NCI-H69 (cell line): ENCODE results near the gene APOBEC2.

Source experiments
- DNase-seq: peaks from one replicate; lab custom pipeline; 2025; lab: John Stamatoyannopoulos, UW

The APOBEC2 gene

DNA sequence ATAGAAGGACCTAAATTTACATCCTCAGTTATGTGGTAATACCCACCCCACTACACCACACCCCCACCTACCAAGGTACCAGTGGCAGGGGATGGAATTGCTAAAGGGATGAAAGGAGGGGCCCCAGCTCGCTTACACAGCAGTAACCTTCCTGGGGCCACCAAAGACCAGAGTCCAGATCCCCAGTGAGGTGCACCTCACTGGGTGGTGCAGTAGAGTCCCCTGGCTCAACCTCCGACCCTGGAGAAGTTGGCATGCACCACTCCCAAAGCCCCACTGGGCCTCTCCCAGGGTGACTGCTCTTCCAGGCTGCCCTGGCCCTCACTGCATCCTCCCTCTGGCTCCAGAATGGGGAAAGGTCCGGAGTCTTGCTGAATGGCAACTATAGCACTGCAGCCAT lies 14.8 kb upstream of the APOBEC2 start:
- DNase-seq = no peak

DNA sequence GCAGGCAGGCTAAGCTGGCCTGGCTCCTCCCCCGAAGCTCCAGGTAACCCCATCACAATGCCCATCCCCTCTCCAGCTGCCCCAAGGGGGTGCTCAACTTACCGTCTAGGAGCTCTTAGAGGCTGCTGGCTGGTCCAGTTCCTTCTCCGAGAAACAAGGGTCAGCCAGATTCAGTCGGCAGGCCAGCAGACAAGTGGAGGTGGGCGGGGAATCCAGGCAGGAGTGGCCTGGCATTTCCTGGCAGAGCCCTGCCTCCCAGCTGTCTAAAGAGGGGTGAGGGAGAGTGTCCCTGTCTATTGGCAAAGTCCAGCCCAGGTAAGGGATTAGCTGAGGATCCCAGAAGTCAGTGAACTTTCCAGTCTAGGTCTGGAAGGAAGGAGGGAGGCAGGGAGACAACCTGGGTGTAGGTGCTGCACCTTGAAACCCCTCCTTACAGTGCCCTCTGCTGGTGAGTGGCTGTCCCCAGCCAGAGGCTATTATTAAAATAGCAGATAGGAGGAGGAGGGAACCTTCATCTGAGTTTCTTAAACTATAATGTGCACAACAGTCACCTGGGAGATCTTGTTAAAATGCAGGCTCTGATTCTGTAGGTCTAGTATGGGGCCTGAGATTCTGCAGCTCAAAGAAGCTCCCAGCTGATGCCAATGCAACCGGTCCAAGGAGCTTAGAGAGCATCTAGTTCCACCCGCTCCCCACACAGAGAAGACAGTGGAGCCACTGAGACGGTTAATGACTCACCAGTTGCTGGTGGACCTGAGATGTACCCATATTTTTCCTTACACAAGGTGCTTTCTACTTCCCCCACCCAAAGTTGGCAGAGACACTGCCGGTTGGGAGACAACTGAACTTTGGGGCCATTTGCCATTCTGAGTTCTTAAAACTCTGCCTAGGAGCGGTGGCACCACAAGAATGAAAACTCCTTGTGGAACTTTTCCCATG lies 13.7 kb upstream of the APOBEC2 start, which contains the start of gene UNC5CL:
Gene UNC5CL, minus strand, starts transcription at position 162 of the 939 bp plus-strand sequence. CDS start 4,147 bp downstream, outside the sequence.
- peak; percentile 75 for DNase-seq

DNA sequence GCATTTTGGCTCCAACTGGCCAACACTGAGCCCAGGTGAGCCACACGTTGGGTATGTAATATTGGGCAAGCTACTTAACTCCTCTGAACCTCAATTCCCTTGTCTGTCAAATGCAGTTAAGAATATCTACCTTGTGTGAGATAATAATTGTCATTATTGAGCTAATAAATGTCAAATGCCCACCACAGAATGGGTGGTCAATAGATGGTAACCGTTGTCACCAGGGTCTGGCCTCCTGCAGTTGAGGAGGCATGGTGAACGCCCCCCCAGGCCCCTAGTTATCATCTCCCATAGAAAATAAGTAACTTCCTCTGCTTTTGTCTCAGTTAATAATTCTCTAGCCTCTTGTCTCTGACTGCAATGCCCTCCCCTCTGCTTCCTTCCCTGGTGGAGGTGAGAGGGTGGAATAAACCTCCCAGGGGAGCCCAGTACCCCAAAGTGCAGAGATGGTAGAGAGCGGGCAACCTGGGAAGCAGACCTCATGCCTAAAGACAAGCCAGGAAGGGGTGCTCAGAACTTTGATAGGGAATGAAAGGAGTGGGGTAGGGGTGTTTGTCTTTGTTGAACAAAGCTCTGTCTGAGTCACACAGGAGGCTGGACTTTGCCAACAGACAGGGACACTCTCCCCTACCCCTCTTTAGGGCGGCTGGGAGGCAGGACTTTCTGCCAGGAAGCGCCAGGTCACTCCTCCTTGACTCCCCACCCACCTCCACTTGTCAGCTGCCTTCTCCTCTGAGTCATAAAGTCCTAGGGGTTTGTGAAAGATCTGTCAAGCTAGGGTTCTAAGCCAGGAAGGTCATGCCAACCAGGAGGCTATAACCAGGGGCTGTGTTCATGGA lies 12.7 kb upstream of the APOBEC2 start:
- DNase-seq = peak; percentile 35

DNA sequence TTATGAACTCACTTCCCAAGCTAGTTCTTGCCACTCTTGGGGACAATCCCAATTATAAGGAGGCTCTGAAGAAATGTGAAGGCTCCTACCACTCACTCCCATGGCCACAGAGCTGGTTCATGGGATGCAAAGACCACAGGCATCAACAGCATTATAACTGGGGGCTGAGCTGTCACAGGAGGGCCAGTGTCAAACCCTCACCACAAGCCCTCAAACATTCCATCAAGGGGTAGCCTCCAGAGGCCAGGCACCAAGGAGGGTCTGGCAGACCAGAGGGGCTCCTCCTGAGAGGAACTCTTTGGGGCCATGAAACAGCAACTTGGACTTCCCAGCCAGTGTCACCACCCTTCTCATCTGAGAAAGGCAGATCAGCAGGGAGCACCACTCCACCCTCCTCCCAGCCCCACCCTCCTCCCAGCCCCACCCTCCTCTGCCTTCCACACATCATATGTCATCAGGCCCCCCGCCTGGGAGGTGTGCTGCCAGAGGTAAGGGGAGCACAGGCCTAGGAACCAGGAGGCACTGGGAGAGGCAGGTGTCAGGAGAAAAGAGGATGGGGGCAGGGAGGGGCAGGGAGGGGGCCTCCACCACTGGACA lies 12.0 kb upstream of the APOBEC2 start:
- peak; percentile 36 for DNase-seq

DNA sequence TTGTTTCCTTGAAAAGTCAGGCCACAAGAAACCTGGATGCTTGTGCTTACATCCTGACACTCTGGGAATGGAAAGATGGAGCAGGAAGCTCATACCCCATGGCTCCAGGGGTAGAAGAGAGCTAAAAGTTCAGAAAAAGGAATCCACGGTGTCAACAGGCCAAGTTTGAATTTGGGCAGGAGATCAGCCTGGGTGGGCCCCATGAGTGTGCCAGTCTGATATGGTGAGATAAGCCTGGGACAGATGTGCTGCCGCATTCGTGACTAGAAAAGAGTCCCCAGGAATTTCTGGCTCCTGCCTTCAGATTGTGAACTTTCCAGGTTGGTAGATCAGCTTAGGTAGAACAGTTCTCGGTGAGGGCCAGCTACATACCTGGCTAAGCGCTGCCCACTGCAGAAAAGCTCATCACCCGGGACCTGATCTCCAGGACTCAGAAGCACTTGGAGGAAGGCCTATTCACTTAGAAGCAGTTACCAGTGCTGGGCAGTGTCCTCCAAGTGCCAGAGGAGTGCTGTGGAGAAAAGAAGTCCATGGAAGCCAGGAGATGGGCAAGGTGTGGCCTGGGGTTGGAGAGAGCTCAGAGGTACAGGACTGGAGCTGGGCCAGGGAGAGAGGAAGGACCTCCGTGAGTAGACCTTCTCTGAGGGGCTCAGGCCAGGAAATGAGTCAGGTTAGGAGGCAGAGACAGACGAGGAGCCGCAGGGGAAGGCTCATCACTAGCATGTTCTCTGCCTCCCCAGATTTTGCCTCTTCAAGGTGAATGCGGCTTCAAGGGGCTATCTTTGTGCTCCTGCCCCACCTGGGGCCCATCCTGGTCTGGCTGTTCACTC lies 10.6 kb upstream of the APOBEC2 start, which contains the start of gene TSPO2:
Gene TSPO2, plus strand, starts transcription at position 242 of the 830 bp plus-strand sequence. Its CDS starts 519 bp downstream, at position 761.
- DNase-seq = no peak

DNA sequence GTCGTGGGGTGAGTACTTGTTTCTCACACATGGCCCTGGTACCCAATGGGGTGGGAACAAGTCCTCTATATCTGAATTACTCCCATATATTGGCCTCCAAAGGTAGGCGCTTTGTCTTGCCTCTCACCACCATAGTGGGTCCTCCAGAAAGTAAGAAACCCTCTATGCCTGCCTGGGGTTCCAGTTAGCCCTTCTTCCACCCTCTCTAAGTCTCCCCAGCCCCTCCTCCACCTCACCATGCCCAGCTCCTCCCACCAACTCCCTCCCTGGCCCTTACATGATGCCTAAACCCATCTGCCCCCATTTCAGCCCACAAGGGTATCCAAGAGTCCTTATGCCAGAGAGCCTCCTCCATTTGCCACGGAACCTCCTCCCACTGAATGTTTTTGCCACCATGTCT lies 9.9 kb upstream of the APOBEC2 start:
- no peak for DNase-seq

DNA sequence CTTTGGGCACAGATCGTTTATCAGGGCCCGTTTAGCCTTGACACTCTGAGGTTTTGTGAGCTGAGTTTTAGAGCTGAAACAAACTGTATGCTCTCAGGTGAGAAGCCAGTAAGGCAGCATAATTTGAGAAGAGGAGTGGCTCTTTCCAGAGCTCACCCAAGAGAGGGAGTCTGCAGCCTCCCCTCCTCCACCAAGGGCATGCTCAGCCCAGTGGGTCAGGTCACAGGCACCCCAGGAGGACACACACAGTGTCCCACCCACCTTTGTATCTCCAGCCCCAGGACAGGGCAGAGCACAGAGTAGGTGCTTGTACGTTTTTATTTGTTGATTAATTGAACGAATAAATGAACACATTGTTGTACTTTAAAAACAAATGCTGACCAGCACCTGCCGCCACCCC lies 7.3 kb upstream of the APOBEC2 start:
- no peak for DNase-seq

DNA sequence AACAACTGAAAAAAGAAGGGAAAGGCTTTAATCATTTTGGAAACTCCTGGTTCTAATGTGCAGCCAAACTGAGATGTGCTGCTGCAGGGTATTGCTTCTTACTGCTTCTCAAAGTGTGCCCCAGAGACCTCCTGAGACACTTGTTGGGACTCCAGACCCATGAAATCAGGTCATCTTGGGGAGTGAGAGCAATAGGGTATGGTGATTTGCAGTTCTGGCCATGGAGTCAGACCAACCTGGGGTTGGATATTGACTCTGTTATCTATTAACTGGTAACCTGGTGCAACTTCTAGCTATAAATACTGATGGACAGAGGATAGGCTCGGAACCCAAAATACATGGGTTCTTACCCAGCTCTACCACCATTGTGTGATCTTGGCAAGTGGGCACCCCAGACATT lies 6.9 kb upstream of the APOBEC2 start:
- DNase-seq = no peak

DNA sequence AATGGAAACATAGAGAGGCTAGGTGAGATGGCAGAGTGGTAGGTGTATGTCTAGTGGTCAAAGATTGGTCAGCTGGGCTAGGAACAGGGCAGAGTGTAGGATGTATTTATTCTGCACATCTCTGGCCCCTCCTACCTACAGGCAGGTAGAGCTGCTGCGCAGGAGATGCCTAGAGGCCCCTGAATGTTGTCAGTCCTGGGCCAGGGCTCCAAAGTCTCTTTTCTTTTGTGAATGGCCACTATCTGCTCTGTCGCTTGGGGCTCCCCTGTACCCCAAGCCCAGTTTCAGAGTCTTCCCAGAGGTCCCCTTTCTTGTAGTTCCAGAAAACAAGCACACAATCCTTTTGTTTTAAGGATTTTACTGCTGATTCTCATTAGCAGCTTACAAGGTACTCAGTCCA lies 5.7 kb upstream of the APOBEC2 start:
- no peak for DNase-seq

DNA sequence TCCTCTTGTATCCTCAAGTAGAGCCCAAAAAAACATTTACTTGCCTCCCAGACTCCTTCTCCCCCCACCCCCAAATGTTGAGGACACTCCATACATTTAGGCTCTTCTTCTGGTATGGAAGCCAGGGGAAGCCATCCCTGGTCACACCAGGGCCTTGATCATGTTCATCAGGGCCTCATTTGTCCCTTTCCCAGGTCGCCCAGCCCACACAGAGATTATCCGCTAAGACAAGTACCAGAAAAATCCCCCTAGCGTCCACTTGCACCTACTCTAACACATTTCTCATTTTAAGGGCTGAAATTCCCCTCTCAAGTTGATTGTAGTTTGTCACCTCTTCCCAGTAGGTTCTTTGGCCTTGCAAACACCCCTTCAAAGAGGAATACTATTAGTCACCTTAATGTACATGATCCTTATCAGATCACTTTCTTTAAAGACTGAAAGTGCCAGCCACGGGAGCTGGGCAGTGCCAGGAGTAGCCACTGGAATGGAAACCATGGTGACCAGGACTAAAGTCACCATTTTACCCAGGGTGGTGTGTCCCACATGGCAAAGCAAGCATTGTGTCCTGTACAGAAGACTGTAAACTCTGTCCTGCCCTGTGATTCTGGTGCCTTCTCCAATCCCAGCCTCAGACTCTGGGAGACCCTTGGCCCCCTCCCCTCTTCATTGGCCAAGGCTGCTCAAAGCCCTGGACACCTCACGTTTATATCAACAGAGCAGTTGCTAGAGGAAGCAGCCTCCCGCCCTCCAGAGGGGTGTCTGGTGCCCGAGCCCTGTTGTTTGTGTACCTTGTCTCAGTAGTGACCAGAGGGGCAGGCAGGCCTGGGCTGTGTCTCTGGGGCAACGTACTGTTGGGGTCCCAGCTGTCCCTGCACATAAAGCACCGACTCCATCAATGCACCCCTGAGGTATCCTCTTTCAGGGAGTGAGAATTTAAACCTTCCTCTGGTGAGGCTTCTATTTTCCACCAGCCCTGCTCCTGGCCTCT lies 5.0 kb upstream of the APOBEC2 start:
- no peak for DNase-seq

DNA sequence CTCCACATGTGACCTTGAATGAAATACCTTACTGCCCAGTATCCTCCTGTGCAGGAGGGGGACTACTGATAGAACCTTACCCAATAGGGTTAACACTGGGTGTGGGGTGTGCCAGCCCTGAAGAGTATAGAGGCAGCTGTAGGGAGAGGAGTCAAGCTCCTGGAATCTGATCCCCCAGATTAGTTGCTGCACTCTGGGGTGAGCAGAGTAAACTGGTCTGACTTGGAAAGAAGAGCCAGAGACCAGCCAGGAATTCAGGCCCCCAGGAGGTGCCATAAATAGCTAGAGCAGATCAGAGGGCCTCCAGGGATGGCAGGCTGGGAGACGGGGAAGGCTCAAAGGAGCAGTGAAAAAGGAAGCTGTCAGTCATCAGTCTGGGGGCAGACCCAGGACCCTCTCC lies 3.5 kb upstream of the APOBEC2 start:
- no peak for DNase-seq

DNA sequence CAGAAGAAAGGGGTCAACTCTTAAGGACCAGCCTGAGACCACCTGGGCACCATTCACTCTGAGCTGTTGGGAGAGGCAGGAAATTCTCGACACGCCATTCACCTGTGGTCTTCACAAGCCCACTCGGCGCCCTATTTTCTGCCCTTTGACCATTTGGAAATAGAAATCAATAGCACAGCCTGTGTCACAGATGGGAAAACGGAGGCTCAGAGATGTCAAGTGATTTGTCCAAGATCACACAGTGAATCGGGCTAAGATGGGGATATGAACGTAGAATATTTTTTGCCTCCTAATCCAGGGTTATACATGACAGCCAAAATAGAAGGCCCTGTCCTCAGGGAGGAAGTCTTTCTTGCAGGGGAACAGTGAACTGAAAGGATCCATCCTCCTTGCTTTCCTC lies 3.0 kb upstream of the APOBEC2 start:
- no peak for DNase-seq

DNA sequence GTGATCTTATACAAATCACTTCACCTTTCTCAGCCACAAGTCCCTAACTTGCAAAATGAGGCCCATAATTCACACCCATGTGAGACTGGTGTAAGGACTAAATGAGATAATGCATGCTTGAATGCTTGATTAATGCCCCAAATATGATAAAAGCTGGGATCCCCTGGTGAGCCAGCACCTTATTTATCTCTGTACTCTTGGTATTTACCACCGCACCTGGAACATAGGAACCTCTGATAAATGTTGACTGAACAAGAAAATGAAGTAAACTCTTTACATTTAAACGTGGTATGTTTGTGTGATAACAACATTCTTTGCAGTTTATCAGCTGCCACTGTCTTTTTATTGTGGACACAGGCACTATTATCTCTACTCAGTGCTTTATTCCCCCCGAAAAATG lies 2.5 kb upstream of the APOBEC2 start:
- DNase-seq = no peak

DNA sequence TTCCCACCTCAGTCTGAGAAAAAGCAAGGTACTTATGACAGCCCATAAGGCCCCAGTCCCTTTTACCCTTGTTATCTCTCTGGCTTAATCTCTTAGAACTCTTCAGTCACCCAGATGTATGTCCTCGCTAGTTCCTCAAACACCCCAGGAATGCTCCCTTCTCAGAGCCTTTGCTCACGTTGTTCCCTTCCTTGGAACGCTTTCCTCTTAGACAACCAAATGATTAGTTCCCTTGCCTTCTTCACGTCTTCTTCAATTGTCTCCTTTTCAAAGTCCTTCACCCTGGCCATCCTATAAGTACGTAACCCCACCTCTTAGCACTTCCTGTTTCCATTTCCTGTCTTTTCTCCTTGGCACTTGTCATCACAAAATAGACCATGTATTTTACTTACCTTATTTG lies 1.1 kb upstream of the APOBEC2 start:
- DNase-seq = peak; percentile 66

DNA sequence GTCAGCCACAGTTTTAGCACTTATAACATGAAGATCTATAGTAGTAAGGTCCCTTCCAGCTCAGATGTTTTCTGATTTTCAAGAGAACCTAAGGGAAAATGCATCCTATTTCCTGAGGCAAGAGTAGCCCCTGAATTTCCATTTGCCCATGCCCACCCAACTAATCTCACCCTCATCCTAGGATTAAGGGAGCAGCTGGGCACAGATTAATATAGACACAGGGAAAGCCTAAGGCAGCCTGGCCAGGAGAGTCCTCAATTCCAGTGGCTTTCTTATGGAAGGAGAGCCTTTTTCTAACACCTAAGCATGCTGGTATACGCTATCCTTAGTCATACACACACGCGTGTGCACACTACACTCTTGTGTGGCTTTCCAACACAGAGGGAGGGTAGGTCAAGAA lies 1.5 kb downstream of the APOBEC2 start:
- DNase-seq = no peak

DNA sequence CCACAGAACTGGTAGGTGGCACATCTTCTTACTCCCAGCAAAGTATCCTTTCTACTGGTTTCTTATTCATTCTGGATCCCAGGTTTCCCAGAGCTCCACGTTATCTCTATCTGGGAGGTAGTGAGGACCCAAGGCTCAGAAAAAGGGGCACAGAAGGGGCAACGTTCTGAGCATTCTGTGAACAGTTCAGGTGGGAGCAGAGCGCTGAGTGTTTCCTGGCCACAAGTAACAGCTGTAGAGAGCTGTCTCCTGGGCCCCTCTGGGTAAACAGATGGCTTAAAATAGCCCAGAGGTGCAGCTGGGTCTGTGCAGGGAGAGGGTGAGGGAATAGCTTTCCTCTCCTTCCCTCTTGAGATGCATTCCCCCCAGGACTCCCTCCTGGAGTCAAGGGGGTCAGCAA lies 2.1 kb downstream of the APOBEC2 start:
- peak; percentile 74 for DNase-seq

DNA sequence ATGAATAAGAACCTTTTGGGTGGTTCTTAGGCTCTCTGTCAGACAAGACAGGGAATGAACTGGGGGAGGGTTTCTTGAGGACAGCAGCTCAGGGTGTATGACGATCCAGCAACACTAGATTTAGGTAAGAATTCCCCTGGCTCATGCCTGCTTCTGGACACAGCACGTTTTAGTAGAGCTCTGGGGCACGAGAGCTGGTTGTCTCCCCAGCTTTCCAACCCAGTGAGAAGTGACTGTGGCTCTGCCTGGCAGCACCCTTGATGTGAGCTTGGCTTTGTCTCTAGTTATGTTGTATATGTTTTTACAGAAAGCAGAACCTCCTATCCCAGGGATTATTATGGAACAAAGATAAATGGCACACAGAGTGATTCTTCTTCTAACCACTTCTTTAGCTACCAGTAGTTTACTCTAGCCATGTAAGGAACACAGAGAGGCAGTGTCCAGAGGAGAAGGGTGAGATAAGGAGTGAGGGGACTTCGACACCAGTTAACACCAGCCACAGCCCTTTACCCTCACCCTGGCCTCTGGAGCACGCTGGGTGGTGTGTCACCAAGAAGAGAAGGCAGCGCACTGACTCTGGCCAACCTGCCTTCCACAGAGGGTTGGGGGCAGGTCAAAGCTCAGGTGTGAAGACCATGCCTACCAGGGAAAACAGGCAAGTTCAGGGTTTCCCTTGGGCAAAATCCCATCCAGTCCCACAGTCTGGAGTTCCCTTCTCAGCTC lies 3.9 kb downstream of the APOBEC2 start:
- no peak for DNase-seq

DNA sequence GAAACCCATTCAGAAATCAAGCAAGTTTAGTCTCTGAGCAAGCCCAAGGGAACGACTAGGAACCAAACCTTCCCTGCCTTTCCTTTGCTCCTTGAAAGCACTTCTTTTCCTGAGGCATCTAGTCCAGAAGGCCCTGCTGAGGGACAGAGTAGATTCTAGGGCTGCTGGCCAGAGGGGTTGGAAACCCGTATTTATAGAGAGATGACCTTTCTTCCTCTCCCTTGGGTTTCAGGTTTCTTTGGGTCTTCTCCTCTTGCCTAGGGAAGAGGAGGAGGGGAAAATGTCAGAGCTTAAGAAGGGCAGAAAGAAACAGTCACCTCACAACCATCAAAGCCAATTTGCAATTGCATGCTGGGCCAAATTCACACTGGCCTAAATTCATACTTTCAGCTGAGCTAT lies 5.8 kb downstream of the APOBEC2 start:
- no peak for DNase-seq

DNA sequence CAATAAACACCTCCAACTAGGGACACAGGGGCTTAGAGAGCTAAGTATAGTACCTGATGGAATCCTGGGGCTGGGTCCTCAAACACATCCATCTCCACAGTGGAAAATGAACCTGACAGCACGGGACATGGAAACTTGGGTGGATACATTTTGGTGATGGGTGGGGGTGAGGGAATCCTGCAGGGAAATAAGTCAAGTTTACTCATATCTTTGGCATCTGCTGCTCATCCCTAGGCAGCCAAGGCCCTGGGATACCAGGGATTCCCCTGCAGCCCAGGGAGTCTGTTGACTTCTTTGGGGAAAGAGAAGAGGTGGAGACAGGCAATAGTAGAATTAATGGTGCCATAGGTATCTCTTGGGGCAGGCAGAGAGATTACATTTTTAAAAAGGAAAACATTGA lies 6.6 kb downstream of the APOBEC2 start:
- DNase-seq = no peak
